ENCODE results near the gene FKBP15. TPM values are rescaled to one million over a fixed set of nuclear protein-coding genes. Genes with fewer than 3 reads are reported as not detected.

Gene FKBP15
- polyA plus RNA-seq, 1 experiment: 28.5 TPM

DNA sequence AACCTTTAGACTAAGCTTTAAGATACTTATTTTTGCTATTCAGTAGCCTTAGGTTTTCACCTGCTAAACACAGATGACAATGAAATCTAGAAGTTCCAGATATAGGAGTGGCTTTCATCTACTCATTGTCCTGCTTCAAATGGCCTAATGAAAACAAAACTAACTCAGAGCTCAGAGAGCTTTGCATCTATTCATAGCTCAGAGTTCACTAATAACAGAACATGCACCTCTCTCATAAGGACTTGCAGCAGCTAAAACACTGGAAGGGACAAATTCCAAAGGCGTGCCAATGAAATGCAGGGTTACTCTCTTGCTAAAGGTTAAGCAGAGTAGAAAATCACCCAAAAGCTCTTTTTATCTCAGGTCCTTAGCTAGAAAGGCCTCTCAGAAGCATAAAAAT is 41.2 kb downstream of the FKBP15 start:
- POLR2A ChIA-PET: no interaction called here
- TF ChIP-seq, protein P1, sequence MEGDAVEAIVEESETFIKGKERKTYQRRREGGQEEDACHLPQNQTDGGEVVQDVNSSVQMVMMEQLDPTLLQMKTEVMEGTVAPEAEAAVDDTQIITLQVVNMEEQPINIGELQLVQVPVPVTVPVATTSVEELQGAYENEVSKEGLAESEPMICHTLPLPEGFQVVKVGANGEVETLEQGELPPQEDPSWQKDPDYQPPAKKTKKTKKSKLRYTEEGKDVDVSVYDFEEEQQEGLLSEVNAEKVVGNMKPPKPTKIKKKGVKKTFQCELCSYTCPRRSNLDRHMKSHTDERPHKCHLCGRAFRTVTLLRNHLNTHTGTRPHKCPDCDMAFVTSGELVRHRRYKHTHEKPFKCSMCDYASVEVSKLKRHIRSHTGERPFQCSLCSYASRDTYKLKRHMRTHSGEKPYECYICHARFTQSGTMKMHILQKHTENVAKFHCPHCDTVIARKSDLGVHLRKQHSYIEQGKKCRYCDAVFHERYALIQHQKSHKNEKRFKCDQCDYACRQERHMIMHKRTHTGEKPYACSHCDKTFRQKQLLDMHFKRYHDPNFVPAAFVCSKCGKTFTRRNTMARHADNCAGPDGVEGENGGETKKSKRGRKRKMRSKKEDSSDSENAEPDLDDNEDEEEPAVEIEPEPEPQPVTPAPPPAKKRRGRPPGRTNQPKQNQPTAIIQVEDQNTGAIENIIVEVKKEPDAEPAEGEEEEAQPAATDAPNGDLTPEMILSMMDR (IDR thresholded peaks at IDR 0.05; ENCODE audit: low read depth, low read length): no peak
- CTCF ChIA-PET: interaction anchor here (1.3 to 2.0 kb wide), 2 partner anchors 29 to 95 kb away, joined by 3 to 8 read pairs; partner anchors contain the start of gene SLC31A2
- Histone ChIP-seq H3K27ac (ENCODE audit: low read depth, low read length) (no peak overlapping the region), H3K27me3 (ENCODE audit: control insufficient read depth, insufficient read depth, low read length) (no peaks in the 10 kb centered on the region), H3K9me3 (ENCODE audit: control insufficient read depth, insufficient read depth, low read length) (no peaks in the 10 kb centered on the region), H3K4me3 (ENCODE audit: low read depth, low read length) (no peak overlapping the region)
- no peak for DNase-seq (ENCODE audit: low read depth, low spot score)

DNA sequence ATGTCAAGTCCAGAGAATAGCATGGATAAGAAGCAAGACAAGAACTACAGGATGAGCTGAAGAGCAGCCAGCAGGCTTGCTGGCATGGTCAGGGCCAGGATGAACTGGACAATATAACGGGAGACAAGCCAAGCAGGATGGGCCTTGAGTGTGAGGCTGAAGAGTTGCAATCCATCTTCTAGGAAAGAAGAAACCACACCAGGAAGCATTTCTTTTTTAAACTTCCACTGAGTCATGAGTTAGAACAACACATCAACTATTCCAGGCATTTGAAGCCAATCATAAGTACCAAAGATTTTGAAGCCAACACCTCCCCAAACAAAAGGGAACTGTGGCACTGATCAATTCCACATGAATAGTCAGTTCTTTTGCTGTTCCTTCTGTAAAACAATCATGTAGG is 43.0 kb downstream of the FKBP15 start:
- DNase-seq (ENCODE audit: low read depth, low spot score): no peak
- ChIA-PET CTCF (interaction anchor here (2.0 kb wide), 1 partner anchor 27 kb away, joined by 8 read pairs; the partner anchor contains the start of gene SLC31A2), POLR2A (no interaction called here)
- TF ChIP-seq, protein P1 (IDR thresholded peaks at IDR 0.05; ENCODE audit: low read depth, low read length): no peak
- no peaks in the 10 kb centered on the region for H3K27me3 ChIP-seq (ENCODE audit: control insufficient read depth, insufficient read depth, low read length)
- no peak overlapping the region for H3K4me3 ChIP-seq (ENCODE audit: low read depth, low read length)
- H3K9me3 ChIP-seq (ENCODE audit: control insufficient read depth, insufficient read depth, low read length): no peaks in the 10 kb centered on the region
- H3K27ac ChIP-seq (ENCODE audit: low read depth, low read length): no peak overlapping the region

DNA sequence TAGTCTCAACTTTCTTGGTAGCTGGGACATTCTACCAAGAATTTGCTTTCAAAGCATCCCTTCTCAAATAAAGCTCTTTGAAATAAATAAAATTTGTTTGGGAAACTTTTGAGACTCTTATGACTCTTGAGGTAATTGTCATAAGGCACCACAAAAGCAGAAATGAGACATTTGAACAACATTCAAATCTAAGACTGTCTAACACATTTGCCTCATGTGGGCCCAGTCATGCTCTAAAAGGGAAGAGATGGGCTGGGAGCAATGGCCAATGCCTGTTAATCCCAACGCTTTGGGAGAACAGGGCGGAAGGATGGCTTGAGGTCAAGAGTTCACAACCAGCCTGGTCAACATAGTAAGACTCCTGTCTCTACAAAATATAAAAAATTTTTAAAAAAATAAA is 43.8 kb downstream of the FKBP15 start:
- H3K4me3 ChIP-seq (ENCODE audit: low read depth, low read length): no peak overlapping the region
- H3K27me3 ChIP-seq (ENCODE audit: control insufficient read depth, insufficient read depth, low read length): no peaks in the 10 kb centered on the region
- ChIA-PET CTCF (no interaction called here), POLR2A (no interaction called here)
- no peaks in the 10 kb centered on the region for H3K9me3 ChIP-seq (ENCODE audit: control insufficient read depth, insufficient read depth, low read length)
- DNase-seq (ENCODE audit: low read depth, low spot score): no peak
- TF ChIP-seq, protein P1 (IDR thresholded peaks at IDR 0.05; ENCODE audit: low read depth, low read length): no peak
- no peak overlapping the region for H3K27ac ChIP-seq (ENCODE audit: low read depth, low read length)

DNA sequence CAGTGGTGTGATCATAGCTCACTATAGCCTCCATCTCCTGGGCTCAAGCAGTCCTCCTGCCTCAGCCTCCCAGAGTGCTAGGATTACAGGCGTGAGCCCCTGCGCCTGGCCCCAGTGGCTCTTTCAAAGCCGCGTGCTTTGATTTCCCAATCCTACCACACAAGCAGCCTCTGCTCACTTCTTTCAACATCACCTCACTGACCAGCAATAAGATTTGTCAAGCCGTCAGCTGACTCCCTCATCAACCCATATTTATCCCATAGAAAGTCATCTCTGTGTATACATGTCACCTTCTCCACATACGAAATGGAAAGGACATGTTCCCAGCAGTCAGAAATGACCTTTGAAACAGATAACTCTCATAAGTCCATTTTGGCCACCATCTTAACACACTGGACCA is 44.3 kb downstream of the FKBP15 start:
- H3K27me3 ChIP-seq (ENCODE audit: control insufficient read depth, insufficient read depth, low read length): no peaks in the 10 kb centered on the region
- DNase-seq (ENCODE audit: low read depth, low spot score): no peak
- no peak overlapping the region for H3K27ac ChIP-seq (ENCODE audit: low read depth, low read length)
- TF ChIP-seq, protein P1 (IDR thresholded peaks at IDR 0.05; ENCODE audit: low read depth, low read length): no peak
- ChIA-PET CTCF (no interaction called here), POLR2A (no interaction called here)
- H3K4me3 ChIP-seq (ENCODE audit: low read depth, low read length): no peak overlapping the region
- no peaks in the 10 kb centered on the region for H3K9me3 ChIP-seq (ENCODE audit: control insufficient read depth, insufficient read depth, low read length)

DNA sequence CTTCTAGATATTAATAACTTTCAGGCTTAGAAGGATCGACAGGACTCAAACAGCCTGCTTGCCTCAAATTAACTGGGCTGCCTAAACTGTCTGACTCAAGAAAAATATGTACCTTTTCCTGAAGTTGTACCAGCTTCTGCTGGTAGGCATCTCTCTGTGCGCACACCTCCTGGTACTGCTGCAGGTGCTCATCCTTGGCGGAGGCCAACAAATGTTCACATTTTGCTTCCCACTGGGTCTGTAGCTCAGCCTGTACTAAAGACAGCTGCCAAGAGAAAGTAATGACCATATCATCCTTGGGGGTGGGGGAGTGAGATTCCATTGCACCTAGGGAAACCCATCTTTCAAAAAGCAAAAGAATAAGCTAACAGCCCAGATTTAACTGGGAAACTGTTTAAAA is 47.7 kb downstream of the FKBP15 start:
- Histone ChIP-seq H3K27ac (ENCODE audit: low read depth, low read length) (no peak overlapping the region), H3K27me3 (ENCODE audit: control insufficient read depth, insufficient read depth, low read length) (no peaks in the 10 kb centered on the region), H3K9me3 (ENCODE audit: control insufficient read depth, insufficient read depth, low read length) (no peaks in the 10 kb centered on the region), H3K4me3 (ENCODE audit: low read depth, low read length) (no peak overlapping the region)
- ChIA-PET CTCF (interaction anchor here (1.1 kb wide), 1 partner anchor 61 kb away, joined by 3 read pairs; no protein-coding TSS in a partner anchor), POLR2A (no interaction called here)
- TF ChIP-seq, protein P1 (IDR thresholded peaks at IDR 0.05; ENCODE audit: low read depth, low read length): no peak
- no peak for DNase-seq (ENCODE audit: low read depth, low spot score)
